Caco-2 (cell line): ENCODE data around the gene NELFB. TPM values are rescaled to one million over a fixed set of nuclear protein-coding genes. Genes with fewer than 3 reads are reported as not detected.

Source experiments
- BruUV-seq: library from RNA; stranded (reverse); fragments of 400-500 nt; replicated peaks from 2 replicates; lab custom pipeline; 2021; lab: Mats Ljungman, UMichigan
- CTCF ChIA-PET: fragments of 300-600 bp; sonication (Branson Sonifier 250); formaldehyde crosslinking; loops from one replicate; lab custom pipeline; 2022; ENCODE audit warnings: antibody characterized with exemption; lab: Charles Lee
- POLR2A ChIA-PET: fragments of 300-600 bp; sonication (Branson Sonifier 250); formaldehyde crosslinking; loops from one replicate; lab custom pipeline; 2022; ENCODE audit warnings: antibody characterized with exemption; lab: Charles Lee
- DNase-seq, 2 experiments: peaks; one replicate each; pipeline versions ENCODE4 v3.0.0 to v3.0.0-alpha.2; 2020 to 2022
- H3K27me3 ChIP-seq: replicated peaks from 2 replicates; pipeline ENCODE4 v1.6.0; 2011; ENCODE audit warnings: low read length; ENCODE audit not compliant: control insufficient read depth, insufficient read depth
- H3K36me3 ChIP-seq: 2 replicates; pipeline ENCODE4 v1.5.1; 2011; ENCODE audit warnings: low read length; ENCODE audit not compliant: control insufficient read depth, insufficient read depth
- H3K4me1 ChIP-seq: fragments of 250-450 bp; sonication (Bioruptor Pico); 2 replicates; pipeline ENCODE4 v1.5.1; 2020; ENCODE audit warnings: mild to moderate bottlenecking
- H3K4me3 ChIP-seq: 2 replicates; pipeline ENCODE4 v1.5.1; 2011; ENCODE audit warnings: low read depth, mild to moderate bottlenecking, control low read depth, low read length
- H3K9me3 ChIP-seq: fragments of 250-450 bp; sonication (Bioruptor Pico); 2 replicates; pipeline ENCODE4 v1.5.1; 2020; ENCODE audit warnings: mild to moderate bottlenecking, moderate library complexity
- H3K27ac Mint-ChIP-seq: one replicate; pipeline ENCODE4 v1.8.0; 2022; ENCODE audit warnings: mixed read lengths; ENCODE audit not compliant: unreplicated experiment
- H3K27me3 Mint-ChIP-seq: one replicate; pipeline ENCODE4 v1.8.0; 2022; ENCODE audit warnings: mixed read lengths; ENCODE audit not compliant: insufficient read depth, unreplicated experiment
- H3K36me3 Mint-ChIP-seq: one replicate; pipeline ENCODE4 v1.8.0; 2022; ENCODE audit warnings: mild to moderate bottlenecking, mixed read lengths; ENCODE audit not compliant: insufficient read depth, unreplicated experiment
- H3K4me1 Mint-ChIP-seq: one replicate; pipeline ENCODE4 v1.8.0; 2022; ENCODE audit warnings: low read depth, mixed read lengths; ENCODE audit not compliant: unreplicated experiment
- H3K4me3 Mint-ChIP-seq: one replicate; pipeline ENCODE4 v1.8.0; 2022; ENCODE audit warnings: mild to moderate bottlenecking, moderate library complexity, mixed read lengths; ENCODE audit not compliant: unreplicated experiment
- H3K9me3 Mint-ChIP-seq: one replicate; pipeline ENCODE4 v1.8.0; 2022; ENCODE audit warnings: mixed read lengths; ENCODE audit not compliant: unreplicated experiment
- CTCF ChIP-seq, 2 experiments: fragments of 200-600 bp in 1 of 2; IDR thresholded peaks; 1 replicate in 1 of 2; 2 replicates in 1 of 2; pipeline versions ENCODE4 v1.5.1 to v1.8.0; 2011 to 2022; ENCODE audit warnings: antibody characterized with exemption in 1 of 2, control low read depth in 1 of 2, inconsistent platforms in 1 of 2, low read depth in 1 of 2, low read length in 1 of 2, mild to moderate bottlenecking in 1 of 2, moderate library complexity in 1 of 2; ENCODE audit not compliant: insufficient read depth in 1 of 2, severe bottlenecking in 1 of 2, unreplicated experiment in 1 of 2
- intact Hi-C: fragments of 100-400 bp; cut with micrococcal nuclease; formaldehyde crosslinking; loops from one replicate; pipeline ENCODE4 v1.10.0; 2022; ENCODE audit not compliant: unreplicated experiment
- total RNA-seq: library from RNA; stranded (reverse); gene quantifications from 2 replicates; pipeline ENCODE4 v1.2.3, GENCODE V29; 2022

Gene NELFB
- total RNA-seq, 1 experiment from 2014 or later: 79.1 TPM

- Mint-ChIP-seq H3K27ac (no peak overlapping the region), H3K4me1 (peaks cover 13% of the 10 kb centered on the region), H3K27me3 (no peaks in the 10 kb centered on the region), H3K36me3 (peaks cover 4% of the 10 kb centered on the region), H3K9me3 (no peaks in the 10 kb centered on the region), H3K4me3 (no peak overlapping the region)
- ChIA-PET POLR2A (interaction anchor here (0.6 to 0.7 kb wide), 2 partner anchors 12 to 59 kb away, joined by 3 to 4 read pairs; partner anchors contain the start of gene TUBB4B), CTCF (interaction anchor here (0.6 to 0.7 kb wide), 2 partner anchors 11 to 180 kb away, joined by 3 to 5 read pairs; no protein-coding TSS in a partner anchor)
- Histone ChIP-seq H3K4me1 (peaks cover 38% of the 10 kb centered on the region), H3K27me3 (no peaks in the 10 kb centered on the region), H3K36me3 (no peaks in the 10 kb centered on the region), H3K4me3 (no peak overlapping the region), H3K9me3 (no peaks in the 10 kb centered on the region)
- intact Hi-C loops: no loop called here
- no peak for TF ChIP-seq CTCF (IDR thresholded peaks at IDR 0.05; ENCODE audit: insufficient read depth in 1 of 2, low read depth in 1 of 2, low read length in 1 of 2, severe bottlenecking in 1 of 2, unreplicated experiment in 1 of 2)
- BruUV-seq: no TSS peak
- no peak for DNase-seq
Measured at GRCh38 chr9:137228968-137229896, 25.9 kb upstream of the NELFB start.

GRCh38 chr9:137229903-137230704 lies 25.0 kb upstream of the NELFB start:
- no peak for TF ChIP-seq CTCF (IDR thresholded peaks at IDR 0.05; ENCODE audit: insufficient read depth in 1 of 2, low read depth in 1 of 2, low read length in 1 of 2, severe bottlenecking in 1 of 2, unreplicated experiment in 1 of 2)
- Mint-ChIP-seq H3K9me3 (no peaks in the 10 kb centered on the region), H3K4me1 (peaks cover 18% of the 10 kb centered on the region), H3K27ac (no peak overlapping the region), H3K27me3 (no peaks in the 10 kb centered on the region), H3K4me3 (no peak overlapping the region), H3K36me3 (peaks cover 9% of the 10 kb centered on the region)
- no peak overlapping the region for H3K4me3 ChIP-seq
- no peaks in the 10 kb centered on the region for H3K9me3 ChIP-seq
- H3K27me3 ChIP-seq: no peaks in the 10 kb centered on the region
- CTCF ChIA-PET: interaction anchor here (0.6 to 0.7 kb wide), 2 partner anchors 10 to 181 kb away, joined by 3 to 5 read pairs; no protein-coding TSS in a partner anchor
- peaks cover 38% of the 10 kb centered on the region for H3K4me1 ChIP-seq
- POLR2A ChIA-PET: interaction anchor here (0.6 to 0.7 kb wide), 2 partner anchors 11 to 60 kb away, joined by 3 to 4 read pairs; partner anchors contain the start of gene TUBB4B
- DNase-seq: no peak
- no peaks in the 10 kb centered on the region for H3K36me3 ChIP-seq
- intact Hi-C loops: no loop called here
- BruUV-seq: no TSS peak
